ENCODE measurements around the gene SCO2.
A peak's percentile ranks its signal among the peaks of the same experiment; 100 is the strongest.

SCO2 gene

DNA sequence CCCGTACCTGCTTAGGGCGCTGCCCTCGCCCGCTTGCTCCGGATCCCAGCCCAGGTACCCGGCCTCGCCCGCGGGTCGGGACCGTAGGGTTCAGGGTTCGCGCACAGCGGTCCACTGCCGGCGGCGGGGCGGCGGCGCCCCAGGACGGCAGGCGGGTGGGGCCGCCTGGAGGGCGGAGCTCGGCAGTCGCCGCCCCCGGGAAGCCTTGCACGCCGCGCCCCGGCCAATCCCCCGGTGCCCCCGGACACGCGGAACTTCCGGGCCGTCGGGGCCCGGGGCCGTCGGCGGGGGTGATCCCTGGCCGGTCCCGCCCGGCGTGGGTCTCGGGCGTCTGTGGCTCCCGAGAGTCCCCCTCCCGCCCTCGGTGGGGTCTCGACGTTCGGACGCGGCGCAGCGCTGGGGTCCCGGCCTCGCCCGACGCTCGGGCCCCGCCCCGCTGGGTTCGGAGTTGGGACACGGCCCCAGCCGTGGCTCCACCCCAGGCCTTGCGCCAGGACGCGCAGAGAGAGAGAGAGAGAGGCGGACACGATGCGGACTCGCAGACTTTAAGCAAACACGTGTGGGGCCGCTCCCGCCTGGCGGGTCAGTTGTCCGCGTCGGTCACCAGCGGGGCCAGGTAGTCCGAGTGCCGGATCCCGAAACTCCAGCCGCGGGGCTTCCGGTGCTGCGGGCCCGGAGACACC is 4.6 kb upstream of the SCO2 start, which contains the start of gene TYMP:
Gene TYMP (minus strand): TSS at position 116 of the 683 bp plus-strand sequence. CDS start 303 bp downstream, outside the sequence.
- ATAC-seq (peak; percentile 27), DNase-seq (peak; percentile 81 to 83)
- no peaks in the 10 kb centered on the region for H3K9me3 Mint-ChIP-seq
- peak within 1 kb of the TSS; percentile 95 to 100 for H3K4me3 Mint-ChIP-seq
- peak within 1 kb of the TSS; percentile 99 to 100 for H3K27ac Mint-ChIP-seq
- H3K27me3 Mint-ChIP-seq, result peaks cover 10% of the 10 kb centered on the region
- peaks cover 58% of the 10 kb centered on the region for H3K4me1 Mint-ChIP-seq

GRCh38 chr22:50529416-50529896 is 4.1 kb upstream of the SCO2 start:
- no peak for DNase-seq
- H3K27ac Mint-ChIP-seq, result peak overlapping the region; percentile 52 to 67

GRCh38 chr22:50528682-50529415 is 3.5 kb upstream of the SCO2 start:
- Mint-ChIP-seq H3K27me3 (peaks cover 10% of the 10 kb centered on the region), H3K4me1 (peaks cover 59% of the 10 kb centered on the region), H3K27ac (peak overlapping the region; percentile 72 to 82), H3K4me3 (peak overlapping the region; percentile 95 to 100), H3K9me3 (no peaks in the 10 kb centered on the region)
- DNase-seq, result no peak
- ATAC-seq, result no peak

More at GRCh38 chr22:50529416-50529896, 4.1 kb upstream of the SCO2 start:
- Mint-ChIP-seq H3K4me1 (peaks cover 59% of the 10 kb centered on the region), H3K9me3 (no peaks in the 10 kb centered on the region), H3K27me3 (peaks cover 10% of the 10 kb centered on the region), H3K4me3 (peak overlapping the region; percentile 95 to 100)
- no peak for ATAC-seq

- DNase-seq (peak in 1 of 2 donors; percentile 18), ATAC-seq (no peak)
- Mint-ChIP-seq H3K9me3 (no peaks in the 10 kb centered on the region), H3K4me1 (peaks cover 59% of the 10 kb centered on the region), H3K27me3 (peaks cover 6% of the 10 kb centered on the region), H3K27ac (peak overlapping the region; percentile 72 to 82), H3K4me3 (peak overlapping the region; percentile 95 to 100)
Observed at GRCh38 chr22:50527921-50528681, 2.7 kb upstream of the SCO2 start.

DNA sequence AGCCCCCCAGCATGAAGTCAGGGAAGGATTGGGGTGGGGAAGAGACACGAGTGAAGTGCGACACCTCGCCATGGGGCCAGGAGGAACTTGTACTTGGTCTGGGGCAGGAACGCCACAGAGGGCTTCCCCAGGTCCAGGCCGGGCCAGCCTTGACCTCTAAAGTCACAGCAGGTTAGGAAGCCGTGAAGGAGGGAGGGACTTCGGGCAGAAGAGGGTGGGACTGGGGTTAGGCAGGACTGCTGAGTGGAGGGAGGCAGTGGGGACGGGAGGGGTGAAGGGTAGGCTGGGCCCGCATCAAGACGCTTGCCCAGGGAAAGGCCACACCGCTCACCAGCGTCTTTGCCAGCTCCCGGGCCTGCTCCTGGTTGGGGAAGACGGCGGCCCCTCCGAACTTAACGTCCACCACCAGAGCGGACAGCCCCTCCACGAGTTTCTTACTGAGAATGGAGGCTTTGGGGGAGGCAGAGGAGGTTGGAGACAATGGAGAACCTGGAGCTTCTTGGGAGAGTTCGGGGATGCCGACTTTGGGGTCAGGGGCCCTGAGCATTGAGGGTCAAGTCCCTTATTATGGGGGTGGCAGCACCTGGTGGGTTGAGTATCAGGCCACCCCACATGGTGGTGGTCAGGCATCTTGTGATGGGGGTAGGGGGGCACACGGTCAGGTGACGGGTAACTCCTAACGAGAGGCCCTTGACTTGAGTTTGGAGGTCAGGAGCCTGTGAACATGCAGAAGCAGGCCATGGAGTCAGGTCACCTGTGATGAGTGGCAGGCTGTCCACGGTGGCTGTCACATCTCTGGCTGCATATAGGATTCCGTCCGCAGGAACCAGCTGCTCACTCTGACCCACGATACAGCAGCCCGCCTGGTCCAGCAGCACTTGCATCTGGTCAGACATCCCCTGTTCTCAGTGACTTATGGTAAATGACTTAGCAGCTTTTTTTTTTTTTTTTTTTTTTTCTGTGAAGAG is 1.7 kb upstream of the SCO2 start:
- H3K27ac Mint-ChIP-seq, result peak overlapping the region; percentile 89 to 95
- peaks cover 56% of the 10 kb centered on the region for H3K4me1 Mint-ChIP-seq
- peak overlapping the region; percentile 95 to 100 for H3K4me3 Mint-ChIP-seq
- ATAC-seq (peak; percentile 10), DNase-seq (peak; percentile 61 to 72)
- no peaks in the 10 kb centered on the region for H3K9me3 Mint-ChIP-seq
- no peaks in the 10 kb centered on the region for H3K27me3 Mint-ChIP-seq

DNA sequence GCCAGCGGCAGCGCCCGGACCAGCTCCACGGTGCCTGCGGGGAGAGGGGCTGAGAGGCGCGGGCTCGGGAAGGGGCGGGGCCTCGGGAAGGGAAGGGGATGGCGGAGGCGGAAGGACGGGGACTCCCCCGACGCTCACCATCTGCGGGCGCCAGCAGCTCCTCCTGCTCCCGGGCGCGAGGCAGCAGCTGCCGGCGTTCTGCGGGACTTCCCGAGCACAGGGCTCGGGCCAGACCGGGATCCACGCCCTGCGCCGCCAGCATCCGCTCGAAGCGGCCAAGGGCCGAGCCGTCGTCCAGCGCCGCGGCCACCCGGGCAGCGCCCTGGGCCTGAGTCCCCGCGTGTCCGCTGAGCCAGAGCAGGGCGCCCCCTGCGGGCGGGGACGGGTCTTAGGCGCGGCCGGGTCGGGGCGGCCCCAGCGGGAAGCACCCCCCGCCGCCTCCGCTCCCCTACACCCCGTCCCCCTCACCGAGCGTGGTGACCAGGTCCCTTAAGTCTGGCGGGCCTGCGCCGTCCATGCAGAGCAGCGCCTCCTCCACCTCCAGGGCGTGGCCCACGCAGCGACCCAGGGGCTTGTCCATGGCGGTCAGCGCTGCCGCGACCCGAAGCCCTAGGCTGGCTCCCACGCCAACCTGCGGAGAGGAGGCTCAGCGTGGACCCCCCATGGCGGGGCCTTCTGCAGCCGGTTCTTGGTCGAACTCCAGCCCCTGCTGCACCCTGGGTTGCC is 873 bp upstream of the SCO2 start:
- peak; percentile 58 for ATAC-seq
- no peaks in the 10 kb centered on the region for H3K27me3 Mint-ChIP-seq
- H3K4me3 Mint-ChIP-seq, result peak overlapping the region; percentile 95 to 100
- peak overlapping the region; percentile 89 to 95 for H3K27ac Mint-ChIP-seq
- peak; percentile 93 to 94 for DNase-seq
- peaks cover 58% of the 10 kb centered on the region for H3K4me1 Mint-ChIP-seq
- H3K9me3 Mint-ChIP-seq, result no peaks in the 10 kb centered on the region

DNA sequence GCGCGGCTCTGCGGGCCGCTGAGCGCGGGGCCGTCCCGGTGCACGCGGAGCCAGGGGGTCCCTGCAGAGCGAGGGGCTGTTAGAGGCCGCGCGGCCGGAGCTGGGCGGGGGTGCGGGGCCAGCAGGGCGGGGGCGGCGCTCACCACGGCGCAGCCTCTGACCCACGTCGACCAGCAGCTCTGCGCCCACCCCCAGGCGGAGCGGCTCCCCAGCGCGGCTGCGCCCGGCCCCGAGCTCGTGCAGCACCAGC is 385 bp upstream of the SCO2 start:
- no peak for ATAC-seq
- DNase-seq, result no peak
- H3K4me1 Mint-ChIP-seq, result peaks cover 58% of the 10 kb centered on the region
- H3K27ac Mint-ChIP-seq, result peak overlapping the region in 1 of 2 donors; percentile 96
- H3K9me3 Mint-ChIP-seq, result no peaks in the 10 kb centered on the region
- peak overlapping the region; percentile 88 to 95 for H3K4me3 Mint-ChIP-seq
- no peaks in the 10 kb centered on the region for H3K27me3 Mint-ChIP-seq

DNA sequence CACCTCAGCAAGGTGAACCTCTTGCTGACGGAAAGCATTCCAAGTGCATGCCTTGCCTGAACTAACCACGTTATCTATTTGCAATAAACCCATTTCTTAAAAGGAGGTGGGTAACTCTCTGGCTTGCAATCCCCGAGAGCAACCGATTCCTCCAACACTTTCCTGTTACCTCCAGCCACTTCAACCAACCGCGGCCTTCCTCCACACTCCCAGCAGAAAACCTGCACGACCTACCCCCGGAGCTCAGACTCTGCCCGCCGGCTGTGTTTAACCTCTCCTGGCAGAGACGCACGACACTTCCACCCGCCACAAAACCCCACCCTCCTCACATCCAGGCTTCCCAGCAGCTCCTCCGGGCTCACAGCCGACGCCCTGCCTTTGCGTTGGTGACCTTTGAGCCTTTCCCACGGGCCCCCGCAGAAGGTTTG is 708 bp downstream of the SCO2 start:
- H3K27ac Mint-ChIP-seq, result peak overlapping the region; percentile 91 to 96
- H3K27me3 Mint-ChIP-seq, result no peaks in the 10 kb centered on the region
- DNase-seq, result no peak
- peak overlapping the region; percentile 88 to 95 for H3K4me3 Mint-ChIP-seq
- H3K4me1 Mint-ChIP-seq, result peaks cover 58% of the 10 kb centered on the region
- ATAC-seq, result no peak
- no peaks in the 10 kb centered on the region for H3K9me3 Mint-ChIP-seq

DNA sequence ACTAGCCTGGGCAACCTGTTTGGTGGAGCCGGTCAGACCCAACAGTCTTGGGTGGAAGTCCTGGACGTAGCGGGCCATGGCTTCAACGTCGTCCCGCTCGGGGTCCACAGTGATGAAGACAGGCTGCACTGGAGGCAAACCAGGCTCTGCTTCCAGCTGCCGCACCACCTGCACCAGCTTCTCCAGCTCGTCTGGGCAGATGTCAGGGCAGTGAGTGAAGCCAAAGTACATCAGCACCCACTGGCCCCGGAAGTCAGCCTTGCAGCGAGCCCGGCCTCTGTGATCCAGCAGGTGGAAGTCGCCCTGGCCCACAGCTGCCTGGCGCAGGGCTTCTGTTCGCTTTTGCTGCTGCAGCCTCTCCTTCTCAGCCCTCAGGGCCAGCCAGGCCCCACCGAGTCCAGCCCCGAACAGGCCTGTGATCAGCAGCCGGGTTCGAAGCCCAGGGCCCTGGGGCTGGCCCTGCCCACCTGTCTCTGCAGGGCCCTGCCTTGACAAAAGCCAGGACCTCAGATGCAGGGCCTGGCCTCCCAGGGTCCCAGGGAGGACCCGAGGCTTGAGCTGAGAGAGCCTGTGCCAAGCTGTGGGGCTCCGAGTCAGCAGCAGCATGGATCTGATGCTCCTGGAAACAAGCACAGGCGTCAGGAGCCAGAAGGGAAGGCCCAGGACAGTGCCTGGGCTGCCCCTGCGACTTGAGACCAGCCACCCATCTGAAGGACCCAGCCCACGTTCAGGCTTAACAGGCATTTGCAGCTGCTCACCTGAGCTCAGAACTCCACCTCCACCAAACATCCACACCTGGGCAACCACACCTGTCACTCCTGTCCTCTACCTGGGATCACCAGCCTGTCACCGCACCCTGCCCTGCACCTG is 1.4 kb downstream of the SCO2 start:
- no peaks in the 10 kb centered on the region for H3K9me3 Mint-ChIP-seq
- peaks cover 55% of the 10 kb centered on the region for H3K4me1 Mint-ChIP-seq
- H3K4me3 Mint-ChIP-seq, result peak overlapping the region; percentile 88 to 95
- DNase-seq, result peak in 1 of 2 donors; percentile 25
- ATAC-seq, result no peak
- H3K27ac Mint-ChIP-seq, result peak overlapping the region; percentile 91 to 96
- no peaks in the 10 kb centered on the region for H3K27me3 Mint-ChIP-seq

DNA sequence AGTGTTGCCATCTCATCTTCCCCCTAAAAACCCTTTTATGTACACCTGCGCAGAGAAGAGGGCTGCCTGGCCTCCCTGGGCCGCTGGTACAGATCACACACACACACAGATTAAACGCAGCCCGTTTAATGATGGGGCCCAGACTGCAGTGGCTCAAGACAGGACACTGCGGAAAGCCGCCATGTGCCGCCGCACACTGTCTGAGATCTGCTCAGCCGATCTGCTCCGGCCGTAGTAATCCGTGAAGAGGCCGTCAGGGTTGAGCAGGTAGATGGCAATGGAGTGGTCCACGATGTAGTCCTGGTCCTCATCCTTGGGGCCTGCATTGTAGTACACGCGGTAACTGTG is 2.0 kb downstream of the SCO2 start:
- DNase-seq, result no peak
- peaks cover 49% of the 10 kb centered on the region for H3K4me1 Mint-ChIP-seq
- no peak for ATAC-seq
- no peaks in the 10 kb centered on the region for H3K9me3 Mint-ChIP-seq
- peak overlapping the region in 1 of 2 donors; percentile 95 for H3K4me3 Mint-ChIP-seq
- no peak overlapping the region for H3K27ac Mint-ChIP-seq
- no peaks in the 10 kb centered on the region for H3K27me3 Mint-ChIP-seq

DNA sequence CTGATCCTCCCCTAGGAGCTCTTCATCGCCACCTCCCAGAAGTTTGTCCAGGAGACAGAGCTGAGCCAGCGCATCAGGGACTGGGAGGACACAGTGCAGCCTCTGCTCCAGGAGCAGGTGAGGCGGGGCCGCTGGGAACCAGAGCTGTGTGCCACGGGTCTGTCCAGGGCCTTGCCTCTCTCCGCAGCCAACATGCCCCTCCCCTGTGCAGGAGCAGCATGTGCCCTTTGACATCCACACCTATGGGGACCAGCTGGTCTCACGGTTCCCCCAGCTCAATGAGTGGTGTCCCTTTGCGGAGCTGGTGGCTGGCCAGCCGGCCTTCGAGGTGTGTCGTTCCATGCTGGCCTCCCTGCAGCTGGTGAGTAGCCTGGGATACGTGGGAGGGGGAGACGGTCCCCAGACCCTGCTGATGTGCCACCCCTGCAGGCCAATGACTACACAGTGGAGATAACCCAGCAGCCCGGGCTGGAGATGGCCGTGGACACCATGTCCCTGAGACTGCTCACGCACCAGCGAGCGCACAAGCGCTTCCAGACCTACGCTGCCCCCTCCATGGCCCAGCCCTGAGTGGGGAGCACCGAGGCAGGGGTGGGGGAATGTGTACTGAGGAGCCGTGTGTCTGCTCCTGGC is 2.5 kb downstream of the SCO2 start:
- peaks cover 44% of the 10 kb centered on the region for H3K4me1 Mint-ChIP-seq
- H3K9me3 Mint-ChIP-seq, result no peaks in the 10 kb centered on the region
- ATAC-seq (no peak), DNase-seq (peak in 1 of 2 donors; percentile 21)
- H3K27ac Mint-ChIP-seq, result peak overlapping the region in 1 of 2 donors; percentile 89
- peak overlapping the region; percentile 24 to 26 for H3K4me3 Mint-ChIP-seq
- H3K27me3 Mint-ChIP-seq, result no peaks in the 10 kb centered on the region

DNA sequence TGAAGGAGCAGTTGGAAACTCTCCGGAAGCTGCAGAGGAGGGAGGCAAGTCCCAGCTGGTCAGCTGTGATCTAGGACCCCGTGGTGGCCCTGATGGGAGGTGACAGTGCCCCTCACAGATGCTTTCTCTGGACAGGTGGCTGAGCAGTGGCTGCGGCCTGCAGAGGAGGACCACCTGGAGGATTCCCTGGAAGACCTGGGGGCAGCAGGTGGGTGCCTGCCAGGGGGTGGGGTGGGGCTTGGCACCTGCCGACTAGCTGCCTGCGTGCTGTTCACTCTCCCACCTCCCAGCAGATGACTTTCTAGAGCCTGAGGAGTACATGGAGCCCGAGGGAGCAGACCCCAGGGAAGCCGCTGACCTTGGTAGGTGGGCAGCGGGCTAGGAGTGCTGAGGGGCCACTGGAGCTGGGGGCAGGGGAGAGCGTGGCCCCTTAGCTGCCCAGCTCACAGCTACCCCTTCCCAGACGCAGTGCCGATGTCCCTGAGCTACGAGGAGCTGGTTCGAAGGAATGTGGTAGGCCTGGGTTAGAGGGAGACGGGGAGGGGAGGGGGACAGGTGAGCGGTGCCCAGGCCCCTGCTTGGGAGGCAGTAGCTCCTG is 3.1 kb downstream of the SCO2 start:
- DNase-seq (no peak), ATAC-seq (no peak)
- Mint-ChIP-seq H3K4me1 (peaks cover 38% of the 10 kb centered on the region), H3K9me3 (no peaks in the 10 kb centered on the region), H3K27ac (peak overlapping the region in 1 of 2 donors; percentile 95), H3K4me3 (peak overlapping the region in 1 of 2 donors; percentile 17), H3K27me3 (no peaks in the 10 kb centered on the region)

- Mint-ChIP-seq H3K27me3 (no peaks in the 10 kb centered on the region), H3K4me3 (no peak overlapping the region), H3K27ac (no peak overlapping the region), H3K4me1 (peaks cover 32% of the 10 kb centered on the region), H3K9me3 (no peaks in the 10 kb centered on the region)
- no peak for DNase-seq
- no peak for ATAC-seq
Observed at GRCh38 chr22:50521710-50522109, 3.7 kb downstream of the SCO2 start.

Data from stimulated activated naive CD8-positive, alpha-beta T cell treated with anti-CD3 and anti-CD28 coated beads, Interleukin-15, amount 100 ng/mL, for 72 hours (primary cell).